Stimulated activated CD8-positive, alpha-beta memory T cell treated with anti-CD3 and anti-CD28 coated beads, Interleukin-12 subunit alpha, Interleukin-12 subunit beta, amount 100 ng/mL, for 4 hours (primary cell): Measurements from ENCODE around the gene ELMOD3.
"Not testable (repeated sequence)": the region's sequence is repeated elsewhere in the genome, so short reads cannot be mapped to it uniquely, and the experiment has no call there.

Experiments used
- DNase-seq: peaks from one replicate; pipeline ENCODE4 v3.0.0-alpha.2; 2020; ENCODE audit warnings: low read depth

Gene ELMOD3

DNA sequence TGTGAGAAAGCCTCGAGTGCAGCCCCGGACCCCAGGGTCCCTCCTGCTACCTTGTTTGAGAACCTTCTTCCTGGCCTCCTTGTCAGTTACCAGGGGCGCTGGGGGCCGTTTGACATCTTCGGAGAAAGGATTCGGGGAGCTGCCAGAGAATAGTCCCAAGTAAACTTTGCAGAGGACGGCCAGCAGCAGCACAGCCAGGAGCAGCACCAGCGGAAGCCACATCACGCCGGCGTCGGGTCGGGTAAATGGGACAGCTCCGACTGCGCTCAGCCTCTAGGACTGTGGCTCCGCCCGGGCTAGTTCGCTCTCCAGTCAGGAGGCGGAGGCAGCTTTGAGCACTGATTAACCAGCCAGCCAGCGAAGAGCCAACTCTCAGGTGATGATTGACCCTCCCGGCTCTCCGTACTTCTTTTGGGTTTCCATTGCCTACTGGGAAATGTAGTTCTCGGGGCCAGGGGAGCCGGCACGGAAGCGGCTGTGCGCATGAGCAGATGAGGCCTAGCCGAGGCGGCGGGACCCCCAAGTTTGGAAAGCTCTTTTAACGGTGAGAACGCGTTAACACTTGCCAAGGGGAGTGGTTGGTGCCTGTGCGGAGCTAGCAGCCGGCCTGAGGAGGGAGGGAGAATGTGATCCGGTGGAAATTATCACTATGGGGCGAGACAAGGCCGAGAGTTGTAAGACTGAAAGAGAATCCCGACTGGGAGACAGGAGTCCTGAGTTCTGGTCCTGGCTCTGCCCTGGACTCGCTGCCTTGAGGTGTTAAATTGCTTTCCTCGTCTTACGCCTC is at the start of gene ELMOD3, which contains the start of gene RETSAT:
Gene ELMOD3, plus strand, starts transcription at position 484 of the 787 bp plus-strand sequence. CDS start 2,430 bp downstream, outside the sequence.
Gene RETSAT, minus strand, starts transcription at position 243 of the 787 bp plus-strand sequence. Its CDS starts 21 bp downstream, at position 222.
- peak; percentile 89 for DNase-seq

- DNase-seq: no peak
Observed at GRCh38 chr2:85307527-85307897, 47.1 kb upstream of the ELMOD3 start.

GRCh38 chr2:85308201-85308600 is 46.4 kb upstream of the ELMOD3 start:
- no peak for DNase-seq

- no peak for DNase-seq
Observed at GRCh38 chr2:85308896-85309555, 45.5 kb upstream of the ELMOD3 start.

- no peak for DNase-seq
Observed at GRCh38 chr2:85309699-85310321, 44.8 kb upstream of the ELMOD3 start.

- DNase-seq: no peak
Observed at GRCh38 chr2:85310330-85310729, 44.2 kb upstream of the ELMOD3 start.

DNA sequence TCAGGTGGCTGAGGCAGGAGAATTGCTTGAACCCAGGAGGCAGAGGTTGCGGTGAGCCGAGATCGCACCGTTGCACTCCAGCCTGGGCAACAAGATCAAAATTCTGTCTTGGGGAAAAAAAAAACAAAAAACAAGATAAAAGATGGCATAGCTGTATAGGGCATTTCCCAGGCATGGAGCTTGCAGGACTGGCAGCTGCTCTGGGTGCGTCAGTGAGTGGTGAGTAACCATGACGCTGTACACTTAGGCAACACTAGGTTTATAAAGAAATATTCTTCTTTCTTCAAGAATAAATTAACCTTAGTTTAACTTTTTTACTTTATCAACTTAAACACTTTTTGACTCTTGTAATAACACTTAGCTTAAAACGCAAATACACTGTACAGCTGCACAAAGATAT is 42.2 kb upstream of the ELMOD3 start:
- no peak for DNase-seq

- DNase-seq: no peak
Observed at GRCh38 chr2:85314884-85315242, 39.7 kb upstream of the ELMOD3 start.

DNA sequence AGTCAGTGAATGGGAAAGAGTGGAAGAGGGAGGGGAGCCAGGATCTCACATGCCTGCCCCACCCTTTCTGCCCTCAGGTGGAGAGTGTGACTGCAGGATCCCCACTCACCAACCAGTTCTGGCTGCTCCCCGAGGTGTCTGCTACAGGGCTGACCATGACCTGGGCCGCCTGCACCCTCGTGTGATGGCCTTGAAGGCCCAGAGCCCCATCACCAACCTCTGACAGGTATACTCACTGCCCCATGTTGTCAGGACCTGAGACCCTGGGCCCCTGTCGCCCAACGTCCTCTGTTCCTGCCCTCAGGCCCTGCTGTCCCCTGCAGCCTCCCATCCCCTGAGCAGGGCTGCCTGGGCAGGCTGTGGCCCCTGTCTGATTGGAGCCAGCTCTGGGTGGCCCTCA is 38.6 kb upstream of the ELMOD3 start:
- not testable (repeated sequence) for DNase-seq

DNA sequence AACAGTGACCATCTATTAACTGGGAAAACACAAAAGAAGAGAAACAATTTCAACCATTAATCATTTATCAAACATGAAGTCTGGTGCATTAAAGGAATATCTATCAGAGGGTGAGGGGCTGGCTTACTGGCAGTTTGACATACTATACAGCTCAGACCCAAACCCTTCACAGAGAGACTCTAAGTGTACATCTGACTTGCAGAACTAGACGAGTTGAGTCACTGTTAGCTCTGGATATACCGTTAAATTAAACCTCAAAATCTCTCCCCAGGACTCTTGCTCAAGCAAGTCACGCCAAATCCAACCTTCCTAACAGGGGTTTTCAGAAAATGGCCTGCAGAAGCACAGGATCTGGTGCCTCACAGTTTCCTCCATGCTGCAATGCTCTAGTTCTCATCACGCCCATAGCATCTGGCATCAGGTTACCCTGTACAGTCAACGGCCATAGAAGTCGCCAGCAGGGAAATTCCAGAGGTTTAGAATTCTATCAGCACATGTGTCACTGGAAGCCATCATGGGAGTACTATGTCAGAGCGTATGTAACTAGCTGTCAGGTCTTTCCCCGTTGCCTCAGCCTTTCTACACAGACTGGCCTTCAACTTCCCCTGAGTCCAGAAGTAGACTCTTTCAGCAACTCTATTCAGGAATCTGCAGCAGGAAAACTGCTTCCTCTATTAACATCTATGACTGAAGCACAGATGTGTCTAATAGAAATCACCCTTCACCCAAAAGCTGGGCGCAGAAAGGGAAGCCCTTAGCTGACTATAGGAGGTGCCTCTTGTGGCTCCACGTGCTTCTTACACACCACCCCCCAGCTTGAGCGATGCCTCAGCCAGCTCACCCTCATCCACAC is 36.1 kb upstream of the ELMOD3 start:
- DNase-seq: no peak

DNA sequence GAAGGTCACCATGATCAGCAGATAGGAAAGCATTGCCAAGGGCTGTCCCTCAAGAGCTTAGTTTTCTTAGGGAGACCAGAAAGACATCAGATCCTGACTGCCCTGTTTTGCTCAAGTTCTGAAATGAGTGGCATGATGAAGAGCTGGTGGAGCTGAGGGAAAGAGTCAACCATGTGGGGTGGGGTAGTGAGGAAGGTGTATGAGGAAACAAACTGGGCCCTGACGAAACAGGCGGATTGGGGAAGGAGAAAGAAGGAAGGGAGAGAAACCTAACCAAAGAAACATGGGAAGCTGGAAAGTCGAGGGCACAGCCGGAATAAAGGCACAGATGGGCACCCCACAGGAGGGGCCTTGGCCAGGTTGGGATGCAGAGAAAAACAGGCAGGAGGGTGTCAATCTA is 34.8 kb upstream of the ELMOD3 start:
- no peak for DNase-seq

DNA sequence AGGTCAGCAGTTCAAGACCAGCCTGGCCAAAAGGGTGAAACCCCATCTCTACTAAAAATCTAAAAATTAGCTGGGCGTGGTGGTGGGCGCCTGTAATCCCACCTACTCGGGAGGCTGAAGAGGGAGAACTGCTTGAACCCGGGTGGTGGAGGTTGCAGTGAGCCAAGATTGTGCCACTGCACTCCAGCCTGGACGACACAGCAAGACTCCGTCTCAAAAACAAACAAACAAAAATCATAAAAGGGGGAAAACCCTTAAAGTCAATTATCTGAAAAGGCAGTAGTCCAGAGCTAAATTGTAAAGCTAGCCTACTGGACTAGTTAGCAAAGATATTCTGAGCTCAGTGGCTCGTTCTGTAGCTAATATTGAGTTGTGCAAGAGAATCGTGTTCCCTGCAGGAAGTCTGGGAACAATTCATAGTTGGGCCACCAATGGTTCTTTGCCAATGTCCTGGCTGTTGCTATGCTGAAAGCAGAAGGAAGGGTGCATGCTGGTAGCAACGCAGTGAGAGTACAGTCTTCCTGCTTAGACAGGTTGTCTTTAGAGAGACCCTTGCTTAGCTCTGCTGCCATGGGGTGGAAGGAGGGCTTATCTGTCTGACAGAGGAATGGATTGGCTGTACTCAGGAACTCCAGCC is 31.1 kb upstream of the ELMOD3 start:
- DNase-seq: no peak

GRCh38 chr2:85323988-85324367 is 30.6 kb upstream of the ELMOD3 start:
- DNase-seq: not testable (repeated sequence)

GRCh38 chr2:85324639-85325465 is 29.7 kb upstream of the ELMOD3 start:
- no peak for DNase-seq

DNA sequence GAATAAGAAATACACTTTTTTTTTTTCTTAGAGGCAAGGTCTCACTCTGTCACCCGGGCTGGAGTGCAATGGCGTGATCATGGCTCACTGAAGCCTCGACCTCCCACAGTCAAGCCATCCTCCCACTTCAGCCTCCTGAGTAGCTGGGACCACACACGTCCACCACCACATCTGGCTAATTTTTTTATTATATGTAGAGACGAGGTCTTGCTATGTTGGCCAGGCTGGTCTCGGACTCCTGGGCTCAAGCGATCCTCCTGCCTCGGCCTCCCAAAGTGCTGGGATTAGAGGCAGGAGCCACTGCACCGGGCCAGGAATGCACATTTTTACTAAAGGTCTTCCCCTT is 29.1 kb upstream of the ELMOD3 start:
- DNase-seq: no peak

DNA sequence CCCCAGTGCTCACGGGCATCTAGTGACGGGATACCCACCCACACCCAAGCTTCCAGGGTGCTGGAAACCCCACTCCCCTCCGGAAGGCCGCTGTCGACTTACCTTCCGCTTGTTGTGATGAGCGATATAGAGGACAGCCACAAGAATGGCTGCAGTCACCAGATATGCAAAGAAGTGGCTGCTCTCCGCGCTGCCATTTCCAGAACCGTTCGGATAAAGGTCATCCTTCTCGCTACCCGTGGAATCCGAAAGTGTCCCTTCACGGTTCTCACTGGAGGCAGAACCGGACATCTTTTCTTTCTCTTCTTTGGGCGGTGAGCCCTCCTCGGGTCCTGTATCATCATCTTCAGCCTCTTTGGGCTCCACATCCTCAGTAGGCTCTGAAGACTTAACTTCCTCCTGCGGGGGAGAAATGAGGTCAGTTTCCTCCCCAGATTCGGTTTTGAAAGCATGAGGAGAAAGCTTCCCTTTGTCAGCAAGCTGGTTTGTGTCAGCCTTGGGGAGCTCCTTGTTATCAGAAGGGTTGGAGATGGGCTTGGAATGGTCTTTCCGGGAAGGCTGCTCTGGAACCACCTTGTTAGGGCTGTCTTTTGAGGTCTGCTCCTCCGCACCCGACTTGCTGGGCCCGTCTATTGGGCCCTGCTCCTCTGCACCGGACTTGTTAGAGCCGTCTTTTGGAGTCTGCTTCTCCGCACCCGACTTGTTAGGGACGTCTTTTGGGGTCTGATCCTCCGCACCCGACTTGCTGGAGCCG is 28.0 kb upstream of the ELMOD3 start:
- peak; percentile 17 for DNase-seq

- peak; percentile 17 for DNase-seq
Observed at GRCh38 chr2:85327160-85327821, 27.3 kb upstream of the ELMOD3 start.

DNA sequence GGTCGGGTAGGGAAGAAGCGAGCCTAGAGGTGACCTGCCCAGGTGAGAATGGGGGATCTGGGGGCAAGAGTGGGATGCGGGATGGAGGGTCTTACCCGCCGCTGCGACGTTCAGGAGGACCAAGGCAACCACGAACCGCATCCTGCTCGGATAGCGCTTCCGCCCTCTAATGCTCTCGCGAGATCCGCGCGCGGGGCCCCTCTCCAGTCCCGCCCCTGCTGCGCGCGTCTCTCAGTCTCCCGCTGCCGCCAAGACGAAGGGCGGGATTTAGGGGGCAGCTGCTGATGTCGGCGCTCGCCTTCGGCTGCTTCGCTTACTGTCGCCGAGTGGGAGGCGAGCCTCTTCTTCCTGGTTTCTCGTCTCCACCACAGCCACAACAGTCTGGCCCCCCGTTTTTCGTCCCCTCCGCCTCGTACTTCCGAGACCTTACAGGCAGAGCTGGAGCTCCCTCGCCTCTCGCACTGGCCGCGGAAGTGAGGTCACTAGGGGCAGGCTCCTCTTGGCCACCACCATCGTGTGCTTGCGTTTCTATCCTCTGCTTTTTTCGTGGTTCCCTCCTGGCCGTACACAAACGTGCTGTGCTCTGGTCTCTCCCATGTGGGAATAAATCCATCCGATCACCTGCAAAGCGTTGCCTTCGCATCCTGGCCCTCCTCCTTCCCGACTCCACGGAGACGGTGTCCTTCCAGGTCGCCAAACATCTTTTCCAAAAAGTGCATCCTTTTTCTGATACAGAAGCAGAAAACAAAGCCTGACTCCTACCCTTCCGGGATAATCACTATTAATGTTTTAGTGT is 26.5 kb upstream of the ELMOD3 start, which contains the start of gene TGOLN2:
Gene TGOLN2, minus strand, starts transcription at position 168 of the 796 bp plus-strand sequence. Its CDS starts 27 bp downstream, at position 141.
- DNase-seq: peak; percentile 90
